GM19193 (cell line): ENCODE measurements around the gene LUC7L.

Experiments
- POLR2A ChIP-seq: IDR thresholded peaks from 4 replicates; pipeline ENCODE4 v1.6.1; 2011; ENCODE audit not compliant: insufficient read depth, insufficient read length; ENCODE audit errors: extremely low read depth

The LUC7L gene

GRCh38 chr16:228852-229730 lies at the start of gene LUC7L:
TSS of gene LUC7L (minus strand) at chr16:229449. CDS start at chr16:229339, 110 bp downstream.
- TF ChIP-seq POLR2A, result peak; percentile 98

- TF ChIP-seq POLR2A, result no peak
These were observed 49.7 kb upstream of the LUC7L start for GRCh38 chr16:278863-279366.

GRCh38 chr16:276426-277077 lies 47.3 kb upstream of the LUC7L start:
- no peak for TF ChIP-seq POLR2A

- no peak for TF ChIP-seq POLR2A
These were observed 46.6 kb upstream of the LUC7L start, which contains the start of gene RGS11 for GRCh38 chr16:275786-276232. TSS of gene RGS11 (minus strand) at chr16:275944. CDS start at chr16:275911, 33 bp downstream.

- TF ChIP-seq POLR2A, result no peak
These were observed 45.9 kb upstream of the LUC7L start for GRCh38 chr16:275041-275641.

GRCh38 chr16:273547-274421 lies 44.5 kb upstream of the LUC7L start:
- TF ChIP-seq POLR2A, result no peak

- no peak for TF ChIP-seq POLR2A
These were observed 43.6 kb upstream of the LUC7L start for GRCh38 chr16:272633-273546.

- TF ChIP-seq POLR2A, result no peak
These were observed 41.4 kb upstream of the LUC7L start for GRCh38 chr16:270381-271255.

- no peak for TF ChIP-seq POLR2A
These were observed 40.0 kb upstream of the LUC7L start for GRCh38 chr16:269061-269796.

GRCh38 chr16:268141-269053 lies 39.1 kb upstream of the LUC7L start:
- TF ChIP-seq POLR2A, result no peak
